Frontal cortex (tissue), 4 donors: ENCODE results near the gene MTO1. TPM values are rescaled to one million over a fixed set of nuclear protein-coding genes. Genes with fewer than 3 reads are reported as not detected.
"Not testable (repeated sequence)": the region's sequence is repeated elsewhere in the genome, so short reads cannot be mapped to it uniquely, and the experiment has no call there.

Experiments
- DNase-seq, 2 donors: peaks; one replicate each; pipeline ENCODE4 v3.0.0; 2012; ENCODE audit warnings: low spot score in 2 of 2
- FAIRE-seq: peaks from 2 replicates; lab custom pipeline; 2012; peaks lifted over from hg19 to GRCh38; lab: Jason Lieb, UNC
- total RNA-seq: library from RNA; depleted of rRNA; stranded (reverse); fragments of >200 nt; gene quantifications from one replicate; pipeline ENCODE4 v1.2.3, GENCODE V29; 2014
- donor health status: control.
- donor health status: control.
- donor health status: control.

Gene MTO1
- total RNA-seq, 1 donor from 2014 or later = 19.6 TPM

DNA sequence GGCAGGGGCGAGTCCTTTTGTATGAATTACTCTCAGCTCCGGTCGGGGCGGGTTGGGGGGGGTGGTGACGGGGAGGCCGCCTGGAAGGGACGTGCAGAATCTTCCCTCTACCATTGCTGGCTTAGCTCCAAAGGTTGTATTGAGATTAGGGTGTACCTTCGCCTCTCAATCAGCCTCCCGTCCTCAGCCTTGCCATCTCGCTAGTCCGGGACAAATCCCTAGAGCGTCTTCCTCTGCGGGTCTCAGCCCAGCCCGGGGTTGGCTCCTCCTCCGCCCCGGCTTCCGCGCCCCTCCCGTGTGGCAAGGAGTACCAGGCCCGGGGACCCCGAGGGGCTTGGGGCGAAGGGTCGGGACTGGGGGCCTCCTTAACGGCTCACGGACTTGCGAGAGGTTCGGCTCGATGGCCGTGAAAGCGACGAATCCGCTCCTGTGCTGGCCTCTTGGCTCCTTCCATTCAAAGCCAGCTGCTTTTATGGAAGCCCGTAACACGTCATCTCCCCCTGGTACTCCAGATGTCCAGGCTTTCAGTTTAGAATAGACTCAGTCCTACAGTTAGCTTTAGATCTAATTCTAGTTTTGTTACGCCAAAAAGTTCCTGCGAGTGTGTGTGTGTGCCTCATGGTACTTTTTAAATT is 59.9 kb downstream of the MTO1 start:
- DNase-seq (peak; percentile 49 to 60), FAIRE-seq (no peak)

DNA sequence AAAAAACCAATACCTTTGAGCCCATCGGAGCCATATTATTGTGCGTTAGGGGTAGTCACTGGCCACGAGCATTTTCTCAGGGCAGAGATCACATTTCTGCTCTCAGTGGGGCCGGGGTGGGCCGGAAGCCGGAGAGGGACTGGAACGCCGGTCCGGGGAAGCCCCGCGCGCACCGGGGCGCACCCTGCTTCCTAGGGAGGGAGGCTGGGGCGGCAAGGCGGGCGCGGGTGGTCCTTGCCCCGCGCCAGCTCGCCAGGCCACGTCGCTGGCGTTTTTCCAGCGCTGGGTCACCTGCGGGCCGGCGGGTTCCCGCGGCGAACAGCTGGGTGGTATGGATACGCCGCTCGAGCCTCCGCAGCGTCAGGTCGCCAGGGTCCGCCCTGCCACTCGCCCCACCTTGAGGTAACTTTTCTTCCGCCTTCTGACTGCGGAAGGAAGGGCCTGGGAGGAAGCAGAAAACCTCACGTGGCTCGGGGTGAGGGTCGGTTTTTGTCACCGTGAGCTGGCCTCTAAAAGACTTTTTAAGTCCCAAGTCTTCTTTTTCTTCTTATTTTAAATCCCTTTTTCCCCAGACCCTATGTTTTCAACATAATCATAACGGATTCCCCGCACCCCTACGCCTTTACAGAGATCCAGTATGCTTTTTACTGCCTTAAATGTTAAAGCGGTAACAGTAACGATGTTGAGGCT is 62.0 kb downstream of the MTO1 start:
- FAIRE-seq = no peak
- DNase-seq = no peak

DNA sequence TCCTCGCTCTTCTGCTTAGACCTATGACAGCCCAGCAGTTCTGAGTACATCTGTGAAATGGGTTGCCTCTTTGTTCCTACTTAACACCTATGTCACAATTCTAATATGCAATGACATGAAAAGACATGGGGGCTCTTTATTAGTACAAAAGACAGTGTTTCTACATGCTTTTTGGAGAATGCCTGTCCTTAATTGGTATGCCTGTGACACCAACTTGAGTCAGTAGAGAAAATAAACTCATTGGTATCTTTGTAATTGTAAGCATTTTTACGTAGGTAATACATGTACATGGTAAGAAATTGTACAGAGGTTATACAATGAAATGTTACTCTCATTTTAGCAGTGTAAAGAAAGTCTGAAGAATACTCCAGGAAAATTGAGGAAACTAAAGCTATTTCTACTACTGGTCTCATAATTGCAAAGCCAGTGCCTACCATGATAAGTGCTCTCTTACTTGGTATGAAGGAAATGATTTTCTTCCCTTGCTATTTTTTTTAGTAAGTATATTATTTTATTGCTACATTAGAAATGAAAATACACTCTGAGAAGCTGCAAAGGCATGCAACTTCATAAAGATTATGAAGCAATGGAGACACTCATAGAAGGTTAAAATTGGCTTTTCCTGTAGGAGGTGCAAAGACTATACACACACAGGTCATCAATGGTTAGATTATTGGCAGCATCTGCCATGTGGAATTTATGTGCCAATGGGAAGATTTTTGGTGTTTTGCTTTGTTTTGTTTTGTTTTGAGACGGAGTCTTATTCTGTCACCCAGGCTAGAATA is 64.2 kb downstream of the MTO1 start:
- FAIRE-seq (no peak), DNase-seq (no peak)

DNA sequence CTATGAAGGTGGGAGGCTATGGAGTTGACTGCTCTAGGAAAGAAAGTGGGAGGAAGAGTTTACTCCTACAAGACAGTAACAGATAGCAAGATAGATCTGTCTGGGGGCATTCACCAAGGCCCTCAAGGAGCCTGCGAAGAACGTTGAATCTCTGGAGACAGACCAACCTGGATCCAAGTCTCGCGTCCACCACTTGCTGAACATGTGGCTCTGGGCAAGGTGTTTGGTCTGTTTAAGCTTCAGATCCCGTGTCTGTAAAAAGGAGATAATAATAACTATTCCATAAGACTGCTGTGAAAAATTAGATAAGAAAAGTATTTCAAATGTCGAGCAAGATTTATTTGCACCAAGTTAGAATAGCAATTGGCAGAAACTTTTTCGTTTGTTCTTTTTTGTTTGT is 67.4 kb downstream of the MTO1 start:
- FAIRE-seq (no peak), DNase-seq (no peak)

DNA sequence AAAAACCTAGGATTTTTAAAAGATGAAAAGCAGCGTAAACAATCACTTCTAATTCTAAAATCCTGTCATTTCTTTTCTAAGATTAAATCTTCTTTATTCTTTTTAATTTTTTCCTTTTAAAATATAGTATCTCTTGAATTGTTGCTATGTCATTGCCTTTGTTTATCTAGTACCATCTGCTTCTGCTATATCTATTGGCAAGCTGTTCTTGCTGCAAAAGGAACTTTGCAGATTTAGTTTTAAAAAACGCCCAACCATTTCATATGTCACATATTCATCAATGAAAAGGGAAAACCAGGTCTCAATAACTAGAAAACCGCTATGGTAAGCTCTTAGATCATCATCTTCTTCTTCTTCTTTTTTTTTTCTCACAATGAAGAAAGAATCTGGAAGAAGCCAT is 70.8 kb downstream of the MTO1 start:
- FAIRE-seq (no peak), DNase-seq (no peak)

DNA sequence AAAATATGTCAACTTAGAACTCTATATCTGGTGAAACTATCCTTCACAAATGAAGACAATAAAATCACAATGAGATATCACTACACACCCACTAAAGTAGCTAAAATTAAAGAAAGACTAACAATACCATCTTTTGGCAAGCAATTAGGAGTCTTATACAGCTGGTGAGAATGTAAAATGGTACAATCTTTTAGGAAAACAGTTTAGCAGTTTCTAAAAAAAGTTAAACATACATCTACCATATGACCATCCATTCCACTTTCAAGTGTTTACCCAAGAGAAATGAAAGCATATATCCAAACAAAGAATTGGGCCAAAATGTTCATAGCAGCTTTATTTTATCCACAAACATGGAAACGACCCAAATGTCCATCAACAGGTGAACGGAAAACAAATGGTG is 73.1 kb downstream of the MTO1 start:
- DNase-seq (no peak), FAIRE-seq (no peak)

DNA sequence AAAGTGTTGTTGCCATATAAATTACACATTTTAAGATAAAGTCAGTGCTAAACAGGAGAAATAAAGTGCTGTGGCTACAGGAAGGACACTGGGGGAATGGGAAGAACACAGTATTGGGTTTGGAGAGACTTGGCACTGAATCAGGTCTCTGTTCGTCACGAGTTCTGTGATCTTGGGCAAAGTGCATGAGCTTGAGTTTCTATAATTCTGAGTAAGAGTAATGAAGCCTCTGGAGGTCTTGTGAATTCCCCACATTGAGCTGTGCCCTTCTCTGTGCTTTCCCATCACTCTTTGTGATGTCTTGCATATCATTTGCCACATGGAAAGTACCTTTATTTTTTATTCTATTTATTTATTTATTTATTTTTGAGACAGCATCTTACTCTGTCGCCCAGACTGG is 76.1 kb downstream of the MTO1 start:
- FAIRE-seq (no peak), DNase-seq (no peak)

DNA sequence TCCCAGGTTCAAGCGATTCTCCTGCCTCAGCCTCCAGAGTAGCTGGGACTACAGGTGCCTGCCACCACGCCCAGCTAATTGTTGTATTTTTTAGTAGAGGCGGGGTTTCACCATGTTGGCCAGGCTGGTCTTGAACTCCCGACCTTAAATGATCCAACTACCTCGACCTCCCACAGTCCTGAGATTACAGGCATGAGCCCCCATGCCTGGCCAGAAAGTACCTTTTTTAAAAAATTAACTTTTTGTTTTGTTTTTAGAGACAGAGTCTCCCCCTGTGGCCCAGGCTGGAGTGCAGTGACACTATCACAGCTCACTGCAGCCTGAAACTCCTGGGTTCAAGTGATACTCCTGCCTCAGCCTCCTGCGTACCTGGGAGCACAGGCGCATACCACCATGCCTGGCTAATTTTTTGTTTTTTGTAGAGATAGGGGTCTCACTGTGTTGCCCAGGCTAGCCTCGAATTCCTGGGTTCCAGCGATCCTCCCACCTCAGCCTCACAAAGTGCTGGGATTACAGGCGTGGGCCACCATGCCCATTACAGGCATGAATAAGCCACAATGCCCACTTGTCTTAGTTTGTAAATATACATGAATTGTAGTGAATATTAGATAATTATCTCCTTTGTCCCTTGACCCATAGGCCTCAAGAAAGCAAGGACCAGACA is 76.7 kb downstream of the MTO1 start:
- FAIRE-seq (no peak), DNase-seq (no peak)

DNA sequence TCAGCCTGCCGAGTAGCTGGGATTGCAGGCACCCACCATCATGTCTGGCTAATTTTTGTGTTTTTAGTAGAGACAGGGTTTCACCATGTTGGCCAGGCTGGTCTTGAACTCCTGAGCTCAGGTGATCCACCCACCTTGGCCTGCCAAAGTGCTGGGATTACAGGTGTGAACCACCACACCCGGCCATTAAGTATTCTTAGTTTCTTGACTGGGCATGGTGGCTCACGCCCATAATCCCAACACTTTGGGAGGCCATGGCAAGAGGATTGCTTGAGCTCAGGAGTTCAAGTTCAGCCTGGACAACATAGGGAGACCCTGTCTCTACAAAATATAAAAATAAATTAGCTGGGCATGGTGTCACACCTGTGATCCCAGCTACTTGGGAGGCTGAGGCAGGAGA is 80.9 kb downstream of the MTO1 start:
- FAIRE-seq = not testable (repeated sequence)

DNA sequence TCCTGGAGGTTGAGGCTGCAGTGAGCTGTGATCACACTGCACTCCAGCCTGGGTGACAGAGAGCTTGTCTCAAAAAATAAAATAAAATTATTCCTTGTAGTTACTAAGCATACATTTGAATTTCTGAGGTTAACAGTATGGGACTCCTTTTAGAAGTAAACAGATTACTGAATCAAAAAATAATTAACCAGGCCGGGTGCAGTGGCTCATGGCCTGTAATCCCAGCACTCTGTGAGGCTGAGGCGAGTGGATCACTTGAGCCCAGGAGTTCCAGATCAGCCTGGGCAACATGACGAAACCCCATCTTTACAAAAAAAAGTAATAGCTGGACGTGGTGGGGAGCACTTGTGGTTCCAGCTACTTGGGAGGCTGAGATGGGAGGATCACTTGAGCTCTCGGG is 81.4 kb downstream of the MTO1 start:
- no peak for FAIRE-seq

More for the DNA sequence above, 80.9 kb downstream of the MTO1 start:
- DNase-seq = not testable (repeated sequence)

DNA sequence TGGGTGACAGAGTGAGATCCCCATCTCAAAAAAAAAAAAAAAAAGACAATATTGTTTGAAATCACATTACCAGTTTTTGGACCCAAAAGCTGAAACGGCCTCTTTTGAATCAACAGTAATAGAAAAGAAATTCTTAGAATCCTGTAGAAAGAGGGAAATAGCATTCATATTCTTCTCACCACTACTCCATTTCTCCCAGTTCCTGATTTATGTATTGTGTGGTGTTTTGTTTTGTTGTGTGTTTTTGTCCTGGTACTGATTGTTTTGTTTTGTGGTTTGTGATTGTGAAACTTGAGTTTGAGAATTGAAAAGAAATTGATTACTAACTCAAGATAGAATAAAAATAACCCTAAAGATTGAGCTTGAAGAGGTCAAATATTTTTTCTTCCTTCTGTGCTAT is 85.5 kb downstream of the MTO1 start:
- DNase-seq (no peak), FAIRE-seq (no peak)

More for the DNA sequence above, 81.4 kb downstream of the MTO1 start:
- DNase-seq = no peak

DNA sequence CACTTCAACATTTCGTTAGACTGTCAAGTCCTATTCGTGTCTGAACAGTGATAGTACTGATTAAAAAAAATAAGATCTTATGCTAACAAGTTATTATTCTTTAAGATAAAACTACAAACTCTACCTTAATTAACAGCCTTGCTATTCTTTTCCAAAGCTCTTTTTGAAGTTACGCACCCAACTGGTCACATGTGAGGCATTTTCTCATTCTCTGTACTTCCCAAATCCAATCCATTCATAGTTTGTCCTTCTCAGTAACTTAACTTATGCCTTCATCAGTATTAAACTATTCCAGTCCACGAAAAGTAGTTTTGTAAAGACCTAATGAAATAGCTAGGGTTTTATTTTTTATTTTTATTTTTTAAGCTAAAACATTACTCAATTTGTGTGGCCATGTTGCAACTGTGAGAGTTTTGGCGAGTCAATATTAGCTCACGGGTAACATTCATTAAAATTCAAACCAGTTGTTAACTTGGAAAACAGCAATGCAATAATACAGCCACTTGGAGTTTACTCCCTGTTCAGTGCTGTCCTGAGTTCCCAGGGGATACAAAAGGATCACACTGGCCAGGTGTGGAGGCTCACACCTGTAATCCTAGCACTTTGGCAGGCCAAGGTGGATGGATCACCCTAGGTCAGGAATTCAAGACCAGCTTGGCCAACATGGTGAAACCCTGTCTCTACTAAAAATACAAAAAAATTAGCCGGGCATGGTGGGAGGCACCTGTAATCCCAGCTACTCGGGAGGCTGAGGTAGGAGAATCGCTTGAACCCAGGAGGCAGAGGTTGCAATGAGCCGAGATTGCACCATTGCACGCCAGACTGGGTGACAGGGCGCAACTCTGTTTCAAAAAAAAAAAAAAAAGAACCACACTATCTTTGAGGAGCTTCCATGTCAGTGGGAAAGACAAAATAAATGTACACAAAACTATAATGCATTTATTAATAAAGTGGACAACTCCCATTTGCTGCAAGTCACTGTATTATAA is 87.2 kb downstream of the MTO1 start:
- no peak for FAIRE-seq

DNA sequence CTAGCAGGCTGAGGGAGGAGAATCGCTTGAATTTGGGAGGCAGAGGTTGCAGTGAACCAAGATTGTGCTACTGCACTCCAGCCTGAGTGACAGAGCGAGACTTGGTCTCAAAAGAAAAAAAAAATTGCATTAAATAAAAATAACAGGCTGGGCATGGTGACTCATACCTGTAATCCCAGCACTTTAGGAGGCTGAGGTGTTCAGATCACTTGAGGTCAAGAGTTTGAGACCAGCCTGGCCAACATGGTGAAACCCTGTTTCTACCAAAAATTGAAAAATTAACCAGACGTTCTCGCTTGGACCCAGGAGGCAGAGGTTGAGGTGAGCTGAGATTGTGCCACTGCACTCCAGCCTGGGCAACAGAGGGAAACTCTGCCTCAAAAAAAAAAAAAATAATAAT is 89.6 kb downstream of the MTO1 start:
- FAIRE-seq, DNase-seq: not testable (repeated sequence)

More for the DNA sequence above, 87.2 kb downstream of the MTO1 start:
- DNase-seq = no peak

DNA sequence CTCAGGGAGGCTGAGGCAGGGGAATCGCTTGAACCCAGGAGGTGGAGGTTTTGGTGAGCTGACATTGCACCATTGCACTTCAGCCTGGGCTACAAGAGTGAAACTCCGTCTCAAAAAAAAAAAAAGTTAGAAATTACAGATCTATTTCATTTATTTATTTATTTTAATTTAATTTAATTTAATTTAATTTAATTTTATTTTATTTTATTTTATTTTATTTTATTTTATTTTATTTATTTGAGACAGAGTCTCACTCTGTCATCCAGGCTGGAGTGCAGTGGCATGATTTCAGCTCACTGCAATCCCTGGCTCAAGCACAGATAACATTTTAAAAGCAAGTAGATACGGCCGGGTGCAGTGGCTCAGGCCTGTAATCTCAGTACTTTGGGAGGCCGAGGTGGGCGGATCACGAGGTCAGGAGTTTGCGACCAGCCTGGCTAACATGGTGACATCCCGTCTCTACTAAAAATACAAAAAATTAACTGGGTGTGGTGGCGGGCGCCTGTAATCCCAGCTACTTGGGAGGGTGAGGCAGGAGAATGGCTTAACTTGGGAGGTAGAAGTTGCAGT is 93.9 kb downstream of the MTO1 start:
- not testable (repeated sequence) for FAIRE-seq, DNase-seq

DNA sequence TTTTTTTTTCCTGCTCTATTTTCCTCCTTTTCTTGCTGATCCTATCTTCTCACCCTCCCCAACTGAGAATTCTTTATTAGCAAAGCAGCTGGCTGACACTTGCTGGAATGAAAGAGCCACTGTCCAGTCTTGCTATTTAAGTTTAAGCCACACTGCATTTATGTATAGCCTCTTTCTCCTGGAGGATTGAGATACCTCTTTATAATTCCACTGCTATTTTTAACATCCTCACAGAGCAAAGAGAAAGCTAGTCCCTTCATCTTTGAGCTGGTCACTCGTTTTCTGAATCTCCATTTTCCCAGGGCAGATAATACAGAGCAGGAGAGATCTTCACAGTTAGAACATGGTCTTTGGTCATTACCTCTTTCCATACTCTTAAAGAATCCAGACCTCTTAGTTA is 95.3 kb downstream of the MTO1 start:
- no peak for FAIRE-seq
- no peak for DNase-seq
